ENCODE data around the gene UTP4. TPM values are rescaled to one million over a fixed set of nuclear protein-coding genes. Genes with fewer than 3 reads are reported as not detected.

UTP4 gene
- total and polyA plus RNA-seq, 4 experiments from 2014 or later: 36.9 to 96.5 (median 50.9) TPM

DNA sequence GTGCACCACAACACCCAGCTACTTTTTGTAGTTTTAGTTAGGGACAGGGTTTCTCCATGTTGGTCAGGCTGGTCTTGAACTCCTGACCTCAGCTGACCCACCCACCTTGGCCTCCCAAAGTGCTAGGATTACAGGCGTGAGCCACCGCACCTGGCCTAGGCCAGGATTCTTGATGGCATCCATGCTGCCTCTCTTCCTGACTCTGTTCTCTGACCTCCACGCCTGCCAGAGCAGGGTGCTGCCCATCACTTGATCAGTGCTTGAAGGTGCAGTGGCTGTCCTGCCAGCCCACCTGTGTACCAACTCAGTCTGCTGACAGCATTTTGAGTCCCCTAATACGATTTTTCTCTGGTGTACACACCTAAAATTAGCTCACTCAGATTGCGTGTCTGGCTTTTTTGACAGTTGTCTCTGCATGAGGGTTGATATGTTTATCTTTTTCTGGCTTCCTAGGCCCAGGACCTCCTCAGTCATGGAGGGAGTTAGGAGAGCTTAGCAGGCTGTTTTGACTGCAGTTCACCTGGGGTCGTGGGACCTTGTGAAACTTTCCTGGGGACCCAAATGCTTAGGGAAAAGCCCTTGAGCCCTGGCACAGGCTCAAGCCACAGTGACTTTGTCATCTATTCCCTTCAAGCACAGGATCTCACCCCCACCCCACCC lies 21.1 kb upstream of the UTP4 start:
- POLR2A ChIA-PET (ENCODE audit: partially characterized antibody): no interaction called here
- no peaks in the 10 kb centered on the region for H3K9me3 Mint-ChIP-seq

DNA sequence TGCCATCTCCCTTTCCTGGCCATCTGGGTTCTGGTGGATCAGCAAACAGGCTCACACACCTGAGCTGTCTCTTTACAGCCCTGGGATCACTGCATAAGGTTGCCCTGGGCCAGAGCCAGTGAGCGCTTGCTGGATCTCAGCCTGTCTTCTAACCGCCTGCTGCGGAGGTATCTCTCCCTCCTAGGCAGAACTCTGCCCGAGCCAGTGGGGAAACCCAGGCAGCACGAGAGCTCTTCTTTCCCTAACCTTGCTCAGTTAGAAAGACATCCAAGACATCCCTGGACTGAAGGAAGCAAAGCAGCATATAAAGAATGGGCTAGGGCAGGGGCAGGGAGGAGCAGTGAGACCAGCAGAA lies 20.6 kb upstream of the UTP4 start:
- Mint-ChIP-seq H3K4me1 (peaks cover 0 to 17% (median 8%) of the 10 kb centered on the region in 4 donors), H3K27ac (no peak overlapping the region), H3K27me3 (peaks cover 6 to 13% of the 10 kb centered on the region in 2 donors), H3K4me3 (no peak overlapping the region), H3K9me3 (no peaks in the 10 kb centered on the region), H3K36me3 (peaks cover 38 to 46% of the 10 kb centered on the region in 2 donors)
- Histone ChIP-seq H3K4me1 (ENCODE audit: insufficient read depth, low read length) (peaks cover 14% of the 10 kb centered on the region), H3K27ac (ENCODE audit: low read depth, low read length) (no peak overlapping the region), H3K27me3 (ENCODE audit: insufficient read depth, low read length) (peaks cover 5% of the 10 kb centered on the region), H3K36me3 (ENCODE audit: insufficient read depth, low read length) (peaks cover 22% of the 10 kb centered on the region), H3K4me3 (ENCODE audit: low read length in 2 of 2) (no peak overlapping the region), H3K9me3 (ENCODE audit: control insufficient read depth in 1 of 2, low read length in 2 of 2) (no peaks in the 10 kb centered on the region)
- CTCF ChIA-PET (ENCODE audit: partially characterized antibody): interaction anchor here (6.8 kb wide), 1 partner anchor 11 kb away, joined by 54 read pairs; no protein-coding TSS in a partner anchor
- POLR2A ChIA-PET (ENCODE audit: partially characterized antibody): no interaction called here
- intact Hi-C loops (cut with micrococcal nuclease): no loop called here
- no peak for DNase-seq

More for the DNA sequence above, 21.1 kb upstream of the UTP4 start:
- Mint-ChIP-seq H3K4me1 (peaks cover 0 to 19% (median 10%) of the 10 kb centered on the region in 4 donors), H3K27ac (peak overlapping the region in 1 of 7 donors; percentile 64), H3K4me3 (no peak overlapping the region), H3K36me3 (peaks cover 35 to 44% of the 10 kb centered on the region in 2 donors), H3K27me3 (peaks cover 6 to 15% of the 10 kb centered on the region in 2 donors)
- Histone ChIP-seq H3K9me3 (ENCODE audit: control insufficient read depth in 1 of 2, low read length in 2 of 2) (no peaks in the 10 kb centered on the region), H3K4me1 (ENCODE audit: insufficient read depth, low read length) (peaks cover 19% of the 10 kb centered on the region), H3K4me3 (ENCODE audit: low read length in 2 of 2) (no peak overlapping the region), H3K27ac (ENCODE audit: low read depth, low read length) (no peak overlapping the region), H3K27me3 (ENCODE audit: insufficient read depth, low read length) (peaks cover 9% of the 10 kb centered on the region), H3K36me3 (ENCODE audit: insufficient read depth, low read length) (peaks cover 19% of the 10 kb centered on the region)
- intact Hi-C loops (cut with micrococcal nuclease): no loop called here
- CTCF ChIA-PET (ENCODE audit: partially characterized antibody): interaction anchor here (0.7 to 6.8 kb wide), 2 partner anchors 12 to 30 kb away, joined by 3 to 54 read pairs; no protein-coding TSS in a partner anchor
- no peak for DNase-seq

DNA sequence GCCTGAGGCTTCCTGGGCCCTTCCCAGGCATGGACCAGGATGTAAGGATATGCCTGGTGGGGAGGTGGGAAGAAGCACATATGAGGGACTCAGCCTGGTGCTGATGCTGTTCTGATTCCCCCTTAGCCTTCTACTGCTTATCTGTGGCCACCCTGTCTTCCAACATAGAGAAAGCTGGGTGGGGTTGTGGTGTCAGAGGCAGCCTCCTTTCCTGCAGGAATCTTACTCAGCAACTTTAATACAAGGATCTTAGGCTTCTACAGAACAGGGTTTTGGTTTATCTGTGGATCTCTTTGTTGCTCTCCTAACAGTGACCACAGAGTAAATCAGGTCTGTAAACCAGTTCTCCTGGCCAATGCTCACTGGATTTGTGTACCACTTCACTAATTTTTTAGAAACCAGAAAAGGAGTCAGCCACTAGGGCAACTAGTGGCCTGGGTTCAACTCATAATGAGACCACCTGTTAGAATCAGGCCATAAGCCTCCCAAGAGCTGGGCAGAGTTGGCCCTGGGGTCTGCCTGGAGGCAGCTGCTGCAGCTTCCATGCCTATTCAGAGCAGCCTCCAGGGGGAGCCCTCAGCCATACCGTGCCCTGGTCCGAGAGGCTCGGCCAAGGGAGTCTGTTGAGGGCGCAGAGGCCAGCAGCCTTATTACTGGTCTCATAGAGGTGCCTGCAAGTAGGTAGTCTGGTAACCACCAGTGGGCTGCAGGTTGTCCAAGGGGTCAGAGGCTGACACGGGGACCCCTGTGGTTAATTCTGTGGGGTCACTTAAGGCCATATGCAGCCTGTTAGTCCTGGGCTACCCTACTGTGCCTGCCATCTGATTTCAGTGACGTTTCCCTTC lies 19.9 kb upstream of the UTP4 start:
- intact Hi-C loops (cut with micrococcal nuclease): no loop called here
- Mint-ChIP-seq H3K4me1 (peaks cover 0 to 12% (median 6%) of the 10 kb centered on the region in 4 donors), H3K9me3 (no peaks in the 10 kb centered on the region), H3K36me3 (peaks cover 39 to 47% of the 10 kb centered on the region in 2 donors), H3K4me3 (no peak overlapping the region), H3K27me3 (peaks cover 5 to 9% of the 10 kb centered on the region in 2 donors), H3K27ac (no peak overlapping the region)
- ChIA-PET POLR2A (ENCODE audit: partially characterized antibody) (no interaction called here), CTCF (ENCODE audit: partially characterized antibody) (interaction anchor here (0.6 to 6.8 kb wide), 7 partner anchors 11 to 176 kb away, joined by 3 to 54 read pairs (median 4); no protein-coding TSS in a partner anchor)
- DNase-seq: peak in 1 of 5 donors; percentile 34
- Histone ChIP-seq H3K27me3 (ENCODE audit: insufficient read depth, low read length) (no peaks in the 10 kb centered on the region), H3K4me3 (ENCODE audit: low read length in 2 of 2) (no peak overlapping the region), H3K9me3 (ENCODE audit: control insufficient read depth in 1 of 2, low read length in 2 of 2) (no peaks in the 10 kb centered on the region), H3K4me1 (ENCODE audit: insufficient read depth, low read length) (peaks cover 8% of the 10 kb centered on the region), H3K36me3 (ENCODE audit: insufficient read depth, low read length) (peaks cover 25% of the 10 kb centered on the region), H3K27ac (ENCODE audit: low read depth, low read length) (no peak overlapping the region)

DNA sequence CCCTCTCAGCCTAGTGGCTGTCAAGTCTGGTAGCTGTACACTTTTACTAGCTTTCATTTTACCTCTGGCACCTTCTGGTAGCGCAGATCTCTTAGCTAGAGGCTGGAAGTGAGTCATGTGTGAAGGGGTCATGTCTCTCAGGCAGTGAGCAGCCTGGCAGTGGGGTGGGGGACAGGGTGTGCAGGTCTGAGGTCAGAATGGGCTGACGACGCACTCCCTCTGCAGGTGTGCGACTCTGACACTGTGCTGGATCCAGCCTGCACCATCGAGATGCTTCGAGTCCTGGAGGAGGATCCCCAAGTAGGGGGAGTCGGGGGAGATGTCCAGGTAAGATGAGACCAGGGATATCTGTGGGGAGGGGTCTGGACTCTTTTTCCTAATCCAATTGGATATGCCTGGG lies 19.2 kb upstream of the UTP4 start:
- no peak overlapping the region for H3K4me3 Mint-ChIP-seq
- DNase-seq: no peak
- POLR2A ChIA-PET (ENCODE audit: partially characterized antibody): no interaction called here

DNA sequence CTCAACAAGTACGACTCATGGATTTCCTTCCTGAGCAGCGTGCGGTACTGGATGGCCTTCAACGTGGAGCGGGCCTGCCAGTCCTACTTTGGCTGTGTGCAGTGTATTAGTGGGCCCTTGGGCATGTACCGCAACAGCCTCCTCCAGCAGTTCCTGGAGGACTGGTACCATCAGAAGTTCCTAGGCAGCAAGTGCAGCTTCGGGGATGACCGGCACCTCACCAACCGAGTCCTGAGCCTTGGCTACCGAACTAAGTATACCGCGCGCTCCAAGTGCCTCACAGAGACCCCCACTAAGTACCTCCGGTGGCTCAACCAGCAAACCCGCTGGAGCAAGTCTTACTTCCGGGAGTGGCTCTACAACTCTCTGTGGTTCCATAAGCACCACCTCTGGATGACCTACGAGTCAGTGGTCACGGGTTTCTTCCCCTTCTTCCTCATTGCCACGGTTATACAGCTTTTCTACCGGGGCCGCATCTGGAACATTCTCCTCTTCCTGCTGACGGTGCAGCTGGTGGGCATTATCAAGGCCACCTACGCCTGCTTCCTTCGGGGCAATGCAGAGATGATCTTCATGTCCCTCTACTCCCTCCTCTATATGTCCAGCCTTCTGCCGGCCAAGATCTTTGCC lies 18.0 kb upstream of the UTP4 start:
- H3K9me3 Mint-ChIP-seq: no peaks in the 10 kb centered on the region
- POLR2A ChIA-PET (ENCODE audit: partially characterized antibody): no interaction called here
- H3K4me1 Mint-ChIP-seq: peaks cover 0 to 10% (median 3%) of the 10 kb centered on the region in 4 donors
- H3K27ac Mint-ChIP-seq: no peak overlapping the region
- H3K4me1 ChIP-seq (ENCODE audit: insufficient read depth, low read length): peaks cover 3% of the 10 kb centered on the region
- H3K4me3 Mint-ChIP-seq: peak overlapping the region in 1 of 8 donors; percentile 1
- no peak overlapping the region for H3K27ac ChIP-seq (ENCODE audit: low read depth, low read length)
- no peaks in the 10 kb centered on the region for H3K27me3 ChIP-seq (ENCODE audit: insufficient read depth, low read length)
- DNase-seq: no peak
- H3K9me3 ChIP-seq (ENCODE audit: control insufficient read depth in 1 of 2, low read length in 2 of 2): no peaks in the 10 kb centered on the region
- no peaks in the 10 kb centered on the region for H3K27me3 Mint-ChIP-seq
- no peak overlapping the region for H3K4me3 ChIP-seq (ENCODE audit: low read length in 2 of 2)
- peaks cover 41% of the 10 kb centered on the region for H3K36me3 ChIP-seq (ENCODE audit: insufficient read depth, low read length)
- H3K36me3 Mint-ChIP-seq: peaks cover 45 to 62% of the 10 kb centered on the region in 2 donors
- intact Hi-C loops (cut with micrococcal nuclease): no loop called here
- CTCF ChIA-PET (ENCODE audit: partially characterized antibody): interaction anchor here (1.2 to 6.8 kb wide), 3 partner anchors 9 to 586 kb away, joined by 4 to 54 read pairs (median 4); no protein-coding TSS in a partner anchor

More for the DNA sequence above, 19.2 kb upstream of the UTP4 start:
- Mint-ChIP-seq H3K36me3 (peaks cover 44 to 54% of the 10 kb centered on the region in 2 donors), H3K9me3 (no peaks in the 10 kb centered on the region), H3K27me3 (peaks cover 2 to 6% of the 10 kb centered on the region in 2 donors), H3K27ac (no peak overlapping the region), H3K4me1 (peaks cover 1 to 11% (median 2%) of the 10 kb centered on the region in 4 donors)
- Histone ChIP-seq H3K4me3 (ENCODE audit: low read length in 2 of 2) (no peak overlapping the region), H3K4me1 (ENCODE audit: insufficient read depth, low read length) (peaks cover 3% of the 10 kb centered on the region), H3K36me3 (ENCODE audit: insufficient read depth, low read length) (peaks cover 31% of the 10 kb centered on the region), H3K9me3 (ENCODE audit: control insufficient read depth in 1 of 2, low read length in 2 of 2) (no peaks in the 10 kb centered on the region), H3K27me3 (ENCODE audit: insufficient read depth, low read length) (no peaks in the 10 kb centered on the region), H3K27ac (ENCODE audit: low read depth, low read length) (no peak overlapping the region)
- CTCF ChIA-PET (ENCODE audit: partially characterized antibody): interaction anchor here (0.9 to 6.8 kb wide), 7 partner anchors 10 to 584 kb away, joined by 3 to 54 read pairs (median 4); no protein-coding TSS in a partner anchor
- intact Hi-C loops (cut with micrococcal nuclease): no loop called here

GRCh38 chr16:69114976-69115355 lies 17.5 kb upstream of the UTP4 start:
- no peaks in the 10 kb centered on the region for H3K9me3 ChIP-seq (ENCODE audit: control insufficient read depth in 1 of 2, low read length in 2 of 2)
- CTCF ChIA-PET (ENCODE audit: partially characterized antibody): interaction anchor here (6.8 kb wide), 1 partner anchor 8 kb away, joined by 54 read pairs; no protein-coding TSS in a partner anchor
- Mint-ChIP-seq H3K27ac (no peak overlapping the region), H3K27me3 (no peaks in the 10 kb centered on the region), H3K4me3 (no peak overlapping the region), H3K9me3 (no peaks in the 10 kb centered on the region), H3K4me1 (peaks cover 0 to 10% (median 3%) of the 10 kb centered on the region in 4 donors), H3K36me3 (peaks cover 41 to 58% of the 10 kb centered on the region in 2 donors)
- no peak overlapping the region for H3K4me3 ChIP-seq (ENCODE audit: low read length in 2 of 2)
- no peak for DNase-seq
- POLR2A ChIA-PET (ENCODE audit: partially characterized antibody): no interaction called here
- intact Hi-C loops (cut with micrococcal nuclease): no loop called here
- H3K27ac ChIP-seq (ENCODE audit: low read depth, low read length): no peak overlapping the region
- H3K27me3 ChIP-seq (ENCODE audit: insufficient read depth, low read length): no peaks in the 10 kb centered on the region
- peaks cover 3% of the 10 kb centered on the region for H3K4me1 ChIP-seq (ENCODE audit: insufficient read depth, low read length)
- peaks cover 46% of the 10 kb centered on the region for H3K36me3 ChIP-seq (ENCODE audit: insufficient read depth, low read length)
